SK-N-SH (cell line): ENCODE measurements around the gene MYRF.

Experiments
- CTCF ChIP-seq: fragments of 200-600 bp; sonication (generic); IDR thresholded peaks from 2 replicates; pipeline ENCODE4 v1.6.1; 2017; ENCODE audit warnings: antibody characterized with exemption, mild to moderate bottlenecking, moderate library complexity
- EP300 ChIP-seq, 2 experiments: IDR thresholded peaks; 2 replicates each; pipeline versions ENCODE4 v1.4.0 to v1.6.1; 2012; ENCODE audit warnings: borderline replicate concordance in 1 of 2, low read depth in 1 of 2, low read length in 1 of 2
- FOXM1 ChIP-seq: IDR thresholded peaks from 2 replicates; pipeline ENCODE4 v1.4.0; 2012; ENCODE audit warnings: low read depth, mild to moderate bottlenecking
- REST ChIP-seq: IDR thresholded peaks from 2 replicates; pipeline ENCODE4 v1.6.1; 2012; ENCODE audit warnings: mild to moderate bottlenecking, low read depth, low read length, moderate library complexity
- RFX5 ChIP-seq: IDR thresholded peaks from 2 replicates; pipeline ENCODE4 v1.6.1; 2012; ENCODE audit warnings: mild to moderate bottlenecking, improper control_type of control experiment, low read length

- no peak for TF ChIP-seq FOXM1
- no peak for TF ChIP-seq RFX5
- TF ChIP-seq REST = no peak
- TF ChIP-seq EP300 (IDR thresholded peaks at IDR 0.05; ENCODE audit: borderline replicate concordance in 1 of 2, low read depth in 1 of 2, low read length in 1 of 2) = no peak
- TF ChIP-seq CTCF = no peak
Measured at GRCh38 chr11:61734767-61735166, 17.7 kb upstream of the MYRF start.
